ENCODE results near the gene PTPRD.

PTPRD gene

GRCh38 chr9:10050016-10050415 lies 562.8 kb downstream of the PTPRD start:
- no peaks in the 10 kb centered on the region for H3K27me3 ChIP-seq (ENCODE audit: insufficient read depth, low read length, poor library complexity, severe bottlenecking)
- no peak overlapping the region for H3K4me2 ChIP-seq (ENCODE audit: low read depth, low read length, poor library complexity, severe bottlenecking)
- no peaks in the 10 kb centered on the region for H3F3A ChIP-seq (ENCODE audit: low read depth)
- H3K9ac ChIP-seq (ENCODE audit: low read depth, low read length, poor library complexity, severe bottlenecking), result no peak overlapping the region
- no peaks in the 10 kb centered on the region for H4K20me1 ChIP-seq (ENCODE audit: insufficient read depth, low read length, poor library complexity, severe bottlenecking)
- H3K79me2 ChIP-seq (ENCODE audit: insufficient read depth, low read length), result no peaks in the 10 kb centered on the region
- H3K36me3 ChIP-seq (ENCODE audit: insufficient read depth, low read length), result no peaks in the 10 kb centered on the region
- H3K9me2 ChIP-seq (replicated peaks; ENCODE audit: low read depth, low read length), result no peaks in the 10 kb centered on the region
- H3K4me1 ChIP-seq (ENCODE audit: insufficient read depth, low read length, poor library complexity, severe bottlenecking), result no peaks in the 10 kb centered on the region
- H3K9me3 ChIP-seq (ENCODE audit: insufficient read depth, low read depth, low read length), result no peaks in the 10 kb centered on the region
- H3K4me3 ChIP-seq (ENCODE audit: low read length, poor library complexity, severe bottlenecking), result no peak overlapping the region
- TF ChIP-seq EZH2phosphoT487 (IDR thresholded peaks at IDR 0.05; ENCODE audit: borderline replicate concordance), result no peak
- TF ChIP-seq CTCF (conservative IDR thresholded peaks at IDR 0.05; ENCODE audit: low read length), result no peak
- no peak overlapping the region for H2AFZ ChIP-seq (ENCODE audit: low read length)

GRCh38 chr9:10048994-10049393 lies 563.8 kb downstream of the PTPRD start:
- H3K4me1 ChIP-seq (ENCODE audit: insufficient read depth, low read length, poor library complexity, severe bottlenecking), result no peaks in the 10 kb centered on the region
- TF ChIP-seq EZH2phosphoT487 (IDR thresholded peaks at IDR 0.05; ENCODE audit: borderline replicate concordance) (no peak), CTCF (conservative IDR thresholded peaks at IDR 0.05; ENCODE audit: low read length) (no peak)

GRCh38 chr9:10045598-10045997 lies 567.2 kb downstream of the PTPRD start:
- no peak overlapping the region for H2AFZ ChIP-seq (ENCODE audit: low read length)
- no peaks in the 10 kb centered on the region for H3K4me1 ChIP-seq (ENCODE audit: insufficient read depth, low read length, poor library complexity, severe bottlenecking)
- no peak overlapping the region for H3K4me3 ChIP-seq (ENCODE audit: low read length, poor library complexity, severe bottlenecking)
- no peak overlapping the region for H3K9ac ChIP-seq (ENCODE audit: low read depth, low read length, poor library complexity, severe bottlenecking)
- H3K9me3 ChIP-seq (ENCODE audit: insufficient read depth, low read depth, low read length), result no peaks in the 10 kb centered on the region
- H3K9me2 ChIP-seq (replicated peaks; ENCODE audit: low read depth, low read length), result no peaks in the 10 kb centered on the region
- H4K20me1 ChIP-seq (ENCODE audit: insufficient read depth, low read length, poor library complexity, severe bottlenecking), result no peaks in the 10 kb centered on the region
- no peaks in the 10 kb centered on the region for H3K79me2 ChIP-seq (ENCODE audit: insufficient read depth, low read length)
- H3K4me2 ChIP-seq (ENCODE audit: low read depth, low read length, poor library complexity, severe bottlenecking), result no peak overlapping the region
- no peaks in the 10 kb centered on the region for H3K36me3 ChIP-seq (ENCODE audit: insufficient read depth, low read length)
- H3F3A ChIP-seq (ENCODE audit: low read depth), result no peaks in the 10 kb centered on the region
- no peaks in the 10 kb centered on the region for H3K27me3 ChIP-seq (ENCODE audit: insufficient read depth, low read length, poor library complexity, severe bottlenecking)
- TF ChIP-seq EZH2phosphoT487 (IDR thresholded peaks at IDR 0.05; ENCODE audit: borderline replicate concordance), result no peak
- TF ChIP-seq CTCF (conservative IDR thresholded peaks at IDR 0.05; ENCODE audit: low read length), result peak; percentile 55

More at GRCh38 chr9:10048994-10049393, 563.8 kb downstream of the PTPRD start:
- H3K4me2 ChIP-seq (ENCODE audit: low read depth, low read length, poor library complexity, severe bottlenecking), result no peak overlapping the region
- no peak overlapping the region for H3K4me3 ChIP-seq (ENCODE audit: low read length, poor library complexity, severe bottlenecking)
- no peaks in the 10 kb centered on the region for H3K79me2 ChIP-seq (ENCODE audit: insufficient read depth, low read length)
- no peaks in the 10 kb centered on the region for H3K9me3 ChIP-seq (ENCODE audit: insufficient read depth, low read depth, low read length)
- no peaks in the 10 kb centered on the region for H3K36me3 ChIP-seq (ENCODE audit: insufficient read depth, low read length)
- no peaks in the 10 kb centered on the region for H3F3A ChIP-seq (ENCODE audit: low read depth)
- H2AFZ ChIP-seq (ENCODE audit: low read length), result no peak overlapping the region
- no peaks in the 10 kb centered on the region for H3K27me3 ChIP-seq (ENCODE audit: insufficient read depth, low read length, poor library complexity, severe bottlenecking)
- no peak overlapping the region for H3K9ac ChIP-seq (ENCODE audit: low read depth, low read length, poor library complexity, severe bottlenecking)
- no peaks in the 10 kb centered on the region for H3K9me2 ChIP-seq (replicated peaks; ENCODE audit: low read depth, low read length)
- H4K20me1 ChIP-seq (ENCODE audit: insufficient read depth, low read length, poor library complexity, severe bottlenecking), result no peaks in the 10 kb centered on the region

Measured in Loucy (cell line).